GM19025 (cell line): ENCODE measurements around the gene RTN4IP1.
A peak's percentile ranks its signal among the peaks of the same experiment; 100 is the strongest.
"Not testable (repeated sequence)": the region's sequence is repeated elsewhere in the genome, so short reads cannot be mapped to it uniquely, and the experiment has no call there.

Experiments used
- ATAC-seq: cut with Tn5 transposase; IDR thresholded peaks from one replicate; pipeline ENCODE4 v1.9.1; 2021; ENCODE audit warnings: mild to moderate bottlenecking, low read depth, moderate library complexity; ENCODE audit not compliant: unreplicated experiment

RTN4IP1 gene

DNA sequence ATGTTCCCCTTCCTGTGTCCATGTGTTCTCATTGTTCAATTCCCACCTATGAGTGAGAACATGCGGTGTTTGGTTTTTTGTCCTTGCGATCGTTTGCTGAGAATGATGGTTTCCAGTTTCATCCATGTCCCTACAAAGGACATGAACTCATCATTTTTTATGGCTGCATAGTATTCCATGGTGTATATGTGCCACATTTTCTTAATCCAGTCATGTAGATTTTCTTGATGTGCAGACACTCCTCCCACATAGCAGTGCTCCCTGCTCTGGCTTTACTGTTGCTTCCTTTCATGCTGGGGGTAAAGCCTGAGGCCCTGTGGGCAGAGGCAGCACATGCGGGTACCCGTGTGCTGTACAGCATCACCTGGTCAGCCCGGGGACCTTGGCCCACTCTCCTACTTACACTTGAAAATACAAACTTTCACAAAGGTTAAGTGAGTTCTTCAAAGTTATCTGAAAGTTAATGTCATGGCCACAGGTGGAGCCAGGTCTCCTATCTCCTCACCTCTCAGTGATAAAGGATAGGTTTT lies 80.3 kb downstream of the RTN4IP1 start:
- not testable (repeated sequence) for ATAC-seq

DNA sequence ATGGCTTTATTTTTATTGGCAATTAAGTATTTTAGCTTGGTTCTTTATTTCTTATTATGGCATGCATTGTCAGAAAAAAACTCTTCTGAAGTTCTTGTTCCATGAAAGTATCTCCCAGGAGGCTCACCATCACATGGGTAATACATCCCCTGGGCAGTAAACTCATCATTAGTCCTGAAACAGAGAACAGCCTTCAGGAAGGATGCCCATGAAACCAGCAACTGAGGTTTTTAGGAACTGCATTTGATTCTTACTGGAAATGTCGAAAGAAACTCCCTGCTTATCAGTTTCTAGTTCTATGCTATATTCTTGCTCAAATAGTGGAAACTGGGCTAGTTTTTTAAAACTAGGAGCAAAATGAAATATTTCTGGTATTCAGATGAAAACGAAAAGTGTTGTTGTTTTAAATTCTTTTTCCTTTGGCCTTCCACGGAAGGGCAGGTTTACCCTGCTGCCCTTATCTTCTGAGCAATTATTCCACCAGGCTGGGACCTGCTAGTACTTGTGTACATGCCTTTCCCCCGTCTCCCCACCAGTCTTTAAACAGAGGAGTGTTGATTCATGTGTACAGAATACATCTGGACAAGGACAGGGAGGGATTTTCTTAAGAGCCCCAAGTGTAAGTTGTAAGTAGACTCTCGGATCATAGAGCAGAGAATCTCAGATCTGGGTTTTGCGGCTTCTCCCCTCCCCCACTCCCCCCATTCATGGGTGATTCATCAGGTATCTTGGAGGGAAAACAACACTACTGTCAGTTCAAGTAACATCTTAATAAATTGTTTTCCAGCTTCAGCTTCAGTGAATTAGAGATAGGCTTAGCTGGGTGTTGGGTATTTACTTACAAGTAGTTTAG lies 81.5 kb downstream of the RTN4IP1 start:
- ATAC-seq: no peak

DNA sequence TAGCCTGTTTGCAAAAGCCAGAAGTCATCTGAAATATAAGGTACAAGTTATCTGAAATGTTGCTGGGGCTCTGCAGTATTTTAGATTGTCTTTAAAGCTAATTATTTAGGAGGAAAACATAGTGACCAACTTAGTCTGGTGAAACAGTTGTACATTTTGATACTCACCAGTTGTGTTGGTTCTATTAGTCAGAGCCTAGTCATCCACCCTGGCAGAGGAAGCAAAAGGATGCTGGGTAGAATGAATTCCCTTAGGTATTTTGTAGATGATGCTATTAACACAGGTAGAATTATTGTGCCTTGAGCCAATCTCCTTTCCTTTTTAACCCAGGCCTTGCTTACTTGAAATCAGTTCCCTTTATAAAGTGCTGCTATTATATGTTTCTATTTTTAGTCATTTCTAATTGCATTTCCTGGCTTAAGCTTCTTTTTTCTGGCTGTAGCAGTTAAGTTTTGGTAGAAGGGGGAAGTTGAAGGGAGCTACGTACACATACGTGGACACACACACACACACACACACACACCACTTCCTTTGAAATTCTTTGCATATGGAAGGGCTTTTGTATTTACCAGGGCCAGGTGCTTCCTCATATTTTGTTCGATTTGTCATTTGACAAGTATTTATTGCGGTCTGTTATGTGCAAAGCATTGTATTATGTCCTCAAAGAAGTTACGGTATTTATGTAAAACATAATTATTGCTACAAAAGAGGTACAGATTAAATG lies 82.4 kb downstream of the RTN4IP1 start:
- no peak for ATAC-seq

DNA sequence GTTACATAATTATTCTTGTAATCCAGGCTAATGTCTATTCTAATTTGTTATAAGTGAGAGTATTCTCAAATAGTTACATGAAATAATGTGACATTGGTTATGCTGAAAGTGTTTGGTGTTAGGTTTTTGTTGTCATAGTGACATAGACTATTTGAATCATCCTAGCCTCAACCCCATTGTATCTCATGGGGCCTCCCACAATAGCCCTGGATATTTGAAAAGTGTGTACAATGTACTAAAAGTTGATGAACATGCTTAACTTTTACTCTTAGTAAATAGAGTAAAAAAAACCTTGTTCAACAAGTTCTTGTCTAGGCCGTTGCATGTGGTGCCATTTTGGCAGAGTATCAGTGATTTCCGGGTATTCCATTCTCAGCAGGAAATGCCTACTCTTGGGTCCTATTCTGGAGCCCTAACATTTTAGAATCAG lies 83.0 kb downstream of the RTN4IP1 start:
- ATAC-seq: no peak

DNA sequence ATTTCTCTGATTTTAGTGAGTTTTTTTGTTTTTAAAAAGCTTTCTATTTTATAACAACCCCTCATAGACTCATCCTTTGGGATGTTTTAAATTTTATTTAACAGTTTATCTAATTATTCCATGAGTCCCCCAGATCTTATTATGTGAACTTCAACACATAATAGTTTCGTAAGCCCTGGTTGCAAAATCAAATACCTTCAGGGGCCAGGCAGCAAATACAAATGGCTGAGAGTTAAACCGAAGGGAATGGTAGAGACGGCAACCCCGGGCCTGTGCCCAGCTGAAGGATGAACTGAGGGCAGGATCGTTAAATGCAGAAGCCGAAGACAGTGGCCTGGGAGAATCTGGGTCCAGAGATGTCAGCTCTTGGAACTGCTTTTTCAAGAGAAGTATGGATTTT lies 88.4 kb downstream of the RTN4IP1 start:
- ATAC-seq: no peak

DNA sequence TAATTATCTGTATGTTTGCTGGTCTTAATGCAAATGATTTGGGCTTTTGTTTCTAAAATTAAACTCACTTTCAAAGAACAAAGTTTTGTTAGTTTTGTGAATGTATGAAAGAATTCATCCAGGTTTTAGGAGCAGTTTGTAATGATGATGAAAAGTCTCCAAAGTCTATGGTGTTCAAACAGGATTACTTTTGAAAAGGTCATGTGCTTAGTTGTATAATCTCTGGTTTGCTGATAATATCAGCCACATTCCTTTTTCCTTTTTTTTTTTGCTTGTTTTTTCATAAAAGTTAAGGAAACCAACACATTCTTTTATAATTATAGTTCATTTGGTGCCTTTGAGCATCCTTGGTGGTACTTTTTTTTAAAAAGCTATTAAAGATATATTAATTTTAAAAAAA lies 88.9 kb downstream of the RTN4IP1 start:
- ATAC-seq: no peak

DNA sequence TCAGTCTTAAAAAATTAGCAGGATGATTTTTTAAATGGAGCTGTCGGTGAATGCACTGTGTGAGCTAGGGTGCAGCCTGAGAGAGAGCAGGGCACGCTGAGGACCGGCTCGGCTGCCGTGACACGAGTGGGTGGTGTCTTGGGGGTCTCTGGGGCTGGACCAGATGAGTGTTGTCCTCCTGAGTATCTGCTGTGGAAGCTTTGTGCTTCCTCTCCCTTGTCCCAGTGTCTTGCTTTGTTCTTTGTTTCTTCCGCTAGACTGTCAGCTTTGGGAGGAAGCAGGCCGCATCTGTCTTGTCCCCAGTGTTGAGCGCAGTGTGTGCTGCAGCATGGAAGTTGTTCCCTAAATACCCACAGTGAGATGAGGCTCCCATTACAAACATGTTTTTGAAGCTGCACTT lies 89.4 kb downstream of the RTN4IP1 start:
- ATAC-seq: no peak

DNA sequence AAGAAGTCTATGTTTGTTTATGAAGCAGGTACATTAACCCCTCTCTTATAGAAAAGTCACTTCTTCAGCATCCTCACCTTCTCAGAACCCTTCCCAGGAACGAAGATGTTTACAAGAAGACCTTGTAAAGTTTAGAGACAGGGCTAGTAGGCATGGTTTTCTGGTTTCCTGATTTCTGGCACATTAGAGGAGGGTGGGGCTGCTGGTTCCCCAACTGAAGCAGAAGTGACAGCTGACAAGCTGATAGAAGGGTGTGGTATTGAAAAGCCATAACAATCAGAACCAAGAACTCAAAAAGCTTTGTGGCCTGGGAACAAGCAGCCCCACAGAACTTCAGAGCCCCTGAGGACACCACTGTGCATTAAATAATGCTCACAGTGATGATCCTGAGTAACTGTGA lies 91.2 kb downstream of the RTN4IP1 start:
- no peak for ATAC-seq

DNA sequence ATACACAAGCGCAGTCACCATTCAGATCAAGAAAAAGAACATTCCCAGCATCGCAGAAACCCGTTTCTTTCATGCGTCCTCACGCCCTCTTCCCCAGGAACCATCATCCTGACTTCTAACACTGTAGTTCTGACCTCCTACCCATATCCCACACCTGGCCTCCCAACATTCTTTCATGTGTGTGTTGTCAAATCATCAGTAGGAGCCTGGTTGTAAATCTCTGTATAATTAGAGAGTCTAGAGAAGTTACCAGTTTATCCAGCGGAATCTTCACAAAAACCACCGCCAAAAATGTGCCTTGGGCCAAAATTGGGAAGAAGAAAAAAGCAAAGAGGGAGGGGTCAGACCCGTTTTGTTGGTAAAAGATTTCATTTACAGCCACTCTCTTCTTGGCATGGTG lies 91.6 kb downstream of the RTN4IP1 start:
- ATAC-seq: no peak

DNA sequence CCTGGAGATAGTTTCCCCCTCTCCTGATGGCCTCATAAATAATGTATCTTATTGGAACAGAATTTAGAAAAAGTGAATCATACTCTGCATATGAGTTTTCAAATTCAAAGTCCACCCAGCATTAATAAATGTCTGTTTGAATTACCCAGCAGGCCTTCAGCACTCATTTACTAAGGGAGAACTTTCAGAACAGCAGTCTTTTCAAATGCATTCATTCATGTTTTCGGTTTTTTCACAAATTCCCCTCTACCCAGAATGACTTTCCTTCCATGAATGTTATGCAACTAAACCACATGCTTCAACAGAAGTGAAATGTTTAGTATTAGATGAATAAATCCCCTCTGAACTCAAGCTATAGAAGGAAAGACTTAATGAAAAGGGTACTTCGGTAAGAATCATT lies 92.4 kb downstream of the RTN4IP1 start:
- ATAC-seq: peak; percentile 43

DNA sequence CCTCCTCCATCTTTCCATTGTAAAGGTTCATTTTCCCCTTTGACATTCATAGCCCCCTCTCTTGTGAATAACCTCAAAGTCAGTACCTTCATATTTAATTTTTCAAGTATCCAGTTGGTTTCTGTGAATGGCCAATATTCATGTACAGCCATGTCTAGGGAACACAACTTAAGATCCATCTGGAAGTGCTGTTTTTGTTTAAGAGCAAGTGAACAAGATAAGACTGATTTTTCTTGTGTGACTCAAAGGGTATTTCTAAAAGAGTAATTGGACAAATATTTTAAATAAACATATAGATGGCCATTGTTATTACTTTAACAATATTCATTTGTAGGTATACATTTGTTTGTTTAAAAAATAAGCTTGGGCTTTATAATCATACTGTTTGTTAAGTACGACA lies 92.9 kb downstream of the RTN4IP1 start:
- ATAC-seq: no peak

DNA sequence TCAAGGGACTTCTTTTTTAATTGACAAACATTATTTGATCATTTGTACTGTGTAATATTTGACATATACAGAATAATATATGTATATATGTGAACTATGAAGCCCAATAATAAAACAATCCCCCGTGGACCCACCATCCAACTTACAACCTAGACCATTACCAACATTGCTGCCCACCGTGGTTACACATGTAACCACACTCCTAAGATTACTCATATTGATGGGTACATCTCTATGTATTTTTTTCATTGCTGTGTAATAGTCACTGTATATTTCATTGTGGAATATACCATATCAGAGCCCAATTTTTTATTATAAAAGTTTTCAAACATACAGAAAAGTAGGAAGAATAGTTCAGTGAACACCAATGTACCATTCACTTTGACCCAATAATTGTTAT lies 94.3 kb downstream of the RTN4IP1 start:
- no peak for ATAC-seq

DNA sequence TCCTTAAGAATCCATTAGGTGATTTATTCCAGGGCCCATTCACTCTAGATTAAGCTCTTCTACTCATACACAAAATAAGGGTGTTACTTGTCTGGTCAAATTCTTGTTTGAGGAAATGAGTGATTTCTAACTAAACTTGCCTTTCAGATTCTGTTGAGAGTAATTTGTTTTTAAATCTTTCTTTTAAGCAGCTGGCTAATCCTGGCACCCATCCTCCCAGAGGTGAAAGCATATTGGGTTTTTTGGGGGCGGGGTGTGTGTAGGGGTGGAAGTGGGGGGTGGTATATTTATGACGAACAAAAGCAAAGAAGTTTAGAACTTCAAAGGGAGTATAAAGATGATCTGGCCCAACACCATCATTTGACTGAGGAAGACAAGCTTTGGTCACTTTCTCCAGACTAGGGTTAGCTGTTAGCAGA lies 94.7 kb downstream of the RTN4IP1 start:
- ATAC-seq: no peak

DNA sequence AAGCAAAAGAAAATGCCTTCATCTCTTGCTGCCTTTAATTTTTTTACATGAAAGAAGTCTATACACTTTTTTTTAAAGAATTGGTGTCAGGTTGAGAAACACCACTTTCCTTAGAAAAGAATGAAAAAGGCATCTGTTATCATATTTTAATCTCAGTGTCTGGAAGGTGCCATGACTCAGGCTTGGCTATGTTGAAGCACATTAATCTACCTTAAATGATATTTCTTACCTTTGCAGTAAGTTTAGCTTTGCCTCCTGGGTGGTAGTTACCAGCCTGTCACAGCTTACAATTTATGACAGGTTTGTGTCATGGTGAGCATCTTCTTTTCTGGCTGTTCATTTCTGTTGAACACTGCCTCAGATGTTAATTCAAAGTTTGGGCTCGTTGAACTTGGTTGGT lies 95.3 kb downstream of the RTN4IP1 start:
- ATAC-seq: no peak

DNA sequence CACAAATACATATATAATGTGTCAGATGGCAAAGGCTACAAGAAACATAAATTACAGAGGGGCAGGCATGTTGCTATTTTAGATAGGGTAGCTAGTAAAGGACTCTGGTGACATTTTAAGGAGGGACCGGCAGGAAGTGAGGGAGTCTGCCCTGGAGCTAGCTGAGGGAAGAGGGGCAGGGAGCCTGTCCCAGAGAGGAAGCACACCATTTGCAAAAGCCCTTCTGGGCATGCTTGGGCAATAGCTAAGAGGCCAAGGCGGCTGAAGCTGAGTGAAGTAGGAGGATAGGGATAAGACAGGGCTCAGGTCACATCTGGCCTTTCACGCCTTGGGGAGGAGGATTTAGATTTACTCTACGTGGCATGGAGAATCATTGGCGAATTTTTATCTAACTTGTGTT lies 96.2 kb downstream of the RTN4IP1 start:
- no peak for ATAC-seq

DNA sequence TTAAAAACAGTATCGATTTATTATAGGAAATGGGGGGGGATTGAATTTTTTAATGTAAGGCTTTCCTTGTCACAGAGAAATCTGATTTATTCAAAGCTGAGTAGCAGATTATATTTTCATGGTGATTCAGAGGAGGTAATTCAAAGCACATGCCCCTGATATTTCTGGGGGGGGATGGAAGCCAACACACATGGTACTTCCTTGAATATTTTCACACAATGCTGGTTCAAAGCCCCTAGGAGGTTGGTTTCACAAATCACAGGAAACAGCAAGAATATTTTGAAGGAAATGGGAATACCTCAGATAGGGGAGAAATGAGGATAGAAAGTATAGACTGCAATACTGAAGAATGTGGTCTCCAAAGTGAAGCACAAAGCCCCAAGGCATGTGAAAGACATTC lies 98.8 kb downstream of the RTN4IP1 start:
- ATAC-seq: no peak

DNA sequence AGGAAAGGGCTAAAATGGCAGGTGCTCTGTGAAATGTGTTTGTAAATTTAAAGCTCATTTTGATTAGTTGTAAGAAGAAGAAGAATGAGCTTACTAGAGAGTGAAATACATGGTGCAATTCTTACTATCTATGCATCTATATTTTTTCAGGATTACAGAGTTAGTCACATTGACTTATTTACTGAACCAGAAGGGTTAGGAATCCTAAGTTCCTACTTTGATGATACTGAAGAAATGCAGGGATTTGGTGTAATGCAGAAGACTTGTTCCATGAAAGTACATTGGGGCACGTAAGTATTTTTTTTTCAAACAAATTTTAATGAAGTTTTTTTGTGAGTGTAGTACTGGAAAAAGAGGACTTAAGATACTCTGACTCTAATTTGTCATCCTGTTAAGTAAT lies 99.3 kb downstream of the RTN4IP1 start:
- ATAC-seq: no peak

DNA sequence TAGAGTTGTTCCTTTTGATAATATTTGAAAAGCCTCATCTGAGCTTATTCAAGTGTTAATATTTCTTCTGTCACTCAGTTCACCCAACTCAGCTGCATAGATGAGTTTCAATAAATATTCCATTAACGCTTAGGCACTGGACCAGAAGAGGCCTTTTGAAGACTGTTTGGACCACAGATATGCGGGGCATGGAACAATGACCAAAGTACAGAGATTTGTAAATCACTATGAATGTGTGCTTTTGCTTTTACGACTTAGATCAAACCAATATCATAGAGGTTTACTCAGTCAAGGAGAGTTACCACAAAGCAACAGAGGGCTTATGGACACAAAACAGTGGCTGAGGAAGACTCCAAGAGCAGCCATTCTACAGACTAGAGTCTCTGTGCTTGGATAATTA lies 99.9 kb downstream of the RTN4IP1 start:
- no peak for ATAC-seq

DNA sequence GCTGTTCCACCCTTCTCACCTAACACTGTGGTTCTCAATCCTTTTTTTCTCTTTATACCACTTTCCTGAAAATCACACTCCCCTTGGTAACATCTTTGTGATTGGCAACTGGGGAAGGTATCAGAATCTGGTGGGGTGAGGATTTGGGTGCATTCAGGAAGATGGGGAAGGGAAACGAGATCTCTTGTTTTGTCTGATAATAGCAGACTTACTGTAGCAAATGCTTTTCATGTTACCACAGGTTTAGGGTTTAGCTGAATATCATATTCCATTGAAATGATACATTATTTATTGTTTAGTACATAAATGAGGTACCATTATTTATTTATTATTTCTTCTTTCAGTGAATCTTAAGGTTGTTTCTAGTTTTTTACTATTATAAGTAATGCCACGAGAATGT lies 100.8 kb downstream of the RTN4IP1 start:
- ATAC-seq: no peak

DNA sequence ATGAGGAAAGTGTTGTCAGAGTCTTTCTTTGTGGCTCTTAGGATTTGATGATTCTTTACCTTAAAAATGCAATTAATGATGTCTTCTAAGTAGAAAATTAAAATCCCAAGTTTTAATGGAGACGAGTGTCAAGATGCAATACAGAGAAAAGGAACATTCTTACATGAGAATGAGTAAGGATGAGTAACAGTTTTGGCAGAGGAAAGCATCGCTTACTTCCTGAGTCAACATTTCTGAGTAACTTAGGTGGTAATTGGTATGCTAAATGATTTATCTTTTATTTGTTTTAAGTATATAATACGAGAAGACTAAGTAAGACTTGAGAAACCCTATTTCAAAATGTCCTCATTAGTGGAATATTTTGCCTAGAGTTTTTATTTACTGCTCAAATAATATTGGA lies 101.3 kb downstream of the RTN4IP1 start:
- ATAC-seq: no peak

DNA sequence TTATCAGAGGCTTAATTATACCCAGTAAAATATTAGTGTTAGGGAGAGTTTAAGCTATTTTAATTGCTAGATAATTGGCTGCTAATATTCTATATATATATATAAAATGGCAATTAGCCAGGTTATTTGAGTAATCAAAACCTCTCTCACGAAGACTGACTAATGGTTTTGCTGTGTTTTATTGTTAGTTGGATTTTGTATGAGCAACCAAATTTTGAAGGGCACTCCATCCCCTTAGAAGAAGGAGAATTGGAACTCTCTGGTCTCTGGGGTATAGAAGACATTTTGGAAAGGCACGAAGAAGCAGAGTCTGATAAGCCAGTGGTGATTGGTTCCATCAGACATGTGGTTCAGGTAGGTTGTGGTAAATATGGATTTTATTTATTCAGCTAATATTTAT lies 102.2 kb downstream of the RTN4IP1 start:
- ATAC-seq: no peak

DNA sequence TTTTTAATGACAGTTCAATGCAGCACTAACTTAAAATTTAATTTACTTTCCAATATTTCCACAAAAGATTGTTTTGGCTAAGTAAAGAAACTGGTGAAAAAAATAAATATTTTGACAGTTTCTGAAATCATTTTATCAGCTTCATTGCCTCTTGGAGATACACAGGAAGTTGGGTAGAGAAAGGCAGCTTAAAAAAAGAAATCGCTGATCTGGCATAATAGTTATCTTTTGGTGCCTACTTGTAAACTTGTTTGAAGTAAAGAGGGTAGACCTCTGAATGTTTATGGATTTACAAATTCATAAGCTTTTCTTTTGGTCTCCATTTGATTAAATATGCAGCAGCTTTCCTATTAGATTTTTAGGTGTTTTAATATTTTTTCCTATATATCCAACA lies 103.4 kb downstream of the RTN4IP1 start:
- ATAC-seq: no peak
